Measurements from ENCODE around the gene MTCH1.

MTCH1 gene

GRCh38 chr6:37027811-37028469 is 41.9 kb upstream of the MTCH1 start:
- DNase-seq (ENCODE audit: low spot score) = no peak
- no peak for TF ChIP-seq CTCF (IDR thresholded peaks at IDR 0.05; ENCODE audit: extremely low read depth, missing control alignments)

GRCh38 chr6:37027036-37027720 is 41.2 kb upstream of the MTCH1 start:
- TF ChIP-seq CTCF (IDR thresholded peaks at IDR 0.05; ENCODE audit: extremely low read depth, missing control alignments) = no peak
- DNase-seq (ENCODE audit: low spot score) = no peak

- no peak for DNase-seq (ENCODE audit: low spot score)
- no peak for TF ChIP-seq CTCF (IDR thresholded peaks at IDR 0.05; ENCODE audit: extremely low read depth, missing control alignments)
These were observed 39.8 kb upstream of the MTCH1 start for GRCh38 chr6:37025621-37026466.

- DNase-seq (ENCODE audit: low spot score) = no peak
- no peak for TF ChIP-seq CTCF (IDR thresholded peaks at IDR 0.05; ENCODE audit: extremely low read depth, missing control alignments)
These were observed 38.8 kb upstream of the MTCH1 start for GRCh38 chr6:37024656-37025337.

GRCh38 chr6:37022135-37022863 is 36.3 kb upstream of the MTCH1 start:
- DNase-seq (ENCODE audit: low spot score) = no peak
- TF ChIP-seq CTCF (IDR thresholded peaks at IDR 0.05; ENCODE audit: extremely low read depth, missing control alignments) = no peak

GRCh38 chr6:37021356-37022129 is 35.5 kb upstream of the MTCH1 start:
- TF ChIP-seq CTCF (IDR thresholded peaks at IDR 0.05; ENCODE audit: extremely low read depth, missing control alignments) = no peak
- no peak for DNase-seq (ENCODE audit: low spot score)
